OCI-LY1 (cell line): Measurements from ENCODE around the gene UPF1.
"Not testable (repeated sequence)": the region's sequence is repeated elsewhere in the genome, so short reads cannot be mapped to it uniquely, and the experiment has no call there.

Experiments
- EZH2 ChIP-seq: fragments of 200-600 bp; sonication (generic), shearing (Covaris generic); IDR thresholded peaks from 2 replicates; pipeline ENCODE4 v1.8.0; 2017; ENCODE audit warnings: borderline replicate concordance, mixed run types, mild to moderate bottlenecking, antibody characterized with exemption, low read length, moderate library complexity, mixed read lengths
- TF ChIP-seq, protein P1 (sequence below): fragments of 200-600 bp; sonication (generic), shearing (Covaris generic); IDR thresholded peaks from 2 replicates; pipeline ENCODE4 v1.5.1; 2017; ENCODE audit warnings: mild to moderate bottlenecking, antibody characterized with exemption, low read length, moderate library complexity, mixed read lengths

DNA sequence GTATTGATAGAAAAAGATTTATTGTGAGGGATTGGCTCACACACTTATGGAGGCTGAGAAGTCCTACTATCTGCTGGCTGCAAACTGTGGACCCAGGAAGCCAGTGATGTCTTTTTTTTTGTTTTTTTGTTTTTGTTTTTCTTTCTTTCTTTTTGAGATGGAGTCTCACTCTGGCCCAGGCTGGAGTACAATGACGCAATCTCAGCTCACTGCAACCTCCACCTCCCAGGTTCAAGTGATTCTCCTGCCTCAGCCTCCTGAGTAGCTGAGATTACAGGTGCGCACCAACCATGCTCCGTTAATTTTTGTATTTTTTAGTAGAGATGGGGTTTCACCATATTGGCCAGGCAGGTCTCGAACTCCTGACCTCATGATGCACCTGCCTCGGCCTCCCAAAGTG, 20.1 kb upstream of the UPF1 start:
- TF ChIP-seq, protein P1, sequence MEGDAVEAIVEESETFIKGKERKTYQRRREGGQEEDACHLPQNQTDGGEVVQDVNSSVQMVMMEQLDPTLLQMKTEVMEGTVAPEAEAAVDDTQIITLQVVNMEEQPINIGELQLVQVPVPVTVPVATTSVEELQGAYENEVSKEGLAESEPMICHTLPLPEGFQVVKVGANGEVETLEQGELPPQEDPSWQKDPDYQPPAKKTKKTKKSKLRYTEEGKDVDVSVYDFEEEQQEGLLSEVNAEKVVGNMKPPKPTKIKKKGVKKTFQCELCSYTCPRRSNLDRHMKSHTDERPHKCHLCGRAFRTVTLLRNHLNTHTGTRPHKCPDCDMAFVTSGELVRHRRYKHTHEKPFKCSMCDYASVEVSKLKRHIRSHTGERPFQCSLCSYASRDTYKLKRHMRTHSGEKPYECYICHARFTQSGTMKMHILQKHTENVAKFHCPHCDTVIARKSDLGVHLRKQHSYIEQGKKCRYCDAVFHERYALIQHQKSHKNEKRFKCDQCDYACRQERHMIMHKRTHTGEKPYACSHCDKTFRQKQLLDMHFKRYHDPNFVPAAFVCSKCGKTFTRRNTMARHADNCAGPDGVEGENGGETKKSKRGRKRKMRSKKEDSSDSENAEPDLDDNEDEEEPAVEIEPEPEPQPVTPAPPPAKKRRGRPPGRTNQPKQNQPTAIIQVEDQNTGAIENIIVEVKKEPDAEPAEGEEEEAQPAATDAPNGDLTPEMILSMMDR: not testable (repeated sequence)
- not testable (repeated sequence) for TF ChIP-seq EZH2
